GM19238 (cell line): Measurements from ENCODE around the gene PRM2.
"Not testable (repeated sequence)": the region's sequence is repeated elsewhere in the genome, so short reads cannot be mapped to it uniquely, and the experiment has no call there.

Experiments used
- DNase-seq: peaks from one replicate; pipeline ENCODE4 v3.0.0; 2011; ENCODE audit warnings: low spot score; ENCODE audit not compliant: insufficient read length

The PRM2 gene

DNA sequence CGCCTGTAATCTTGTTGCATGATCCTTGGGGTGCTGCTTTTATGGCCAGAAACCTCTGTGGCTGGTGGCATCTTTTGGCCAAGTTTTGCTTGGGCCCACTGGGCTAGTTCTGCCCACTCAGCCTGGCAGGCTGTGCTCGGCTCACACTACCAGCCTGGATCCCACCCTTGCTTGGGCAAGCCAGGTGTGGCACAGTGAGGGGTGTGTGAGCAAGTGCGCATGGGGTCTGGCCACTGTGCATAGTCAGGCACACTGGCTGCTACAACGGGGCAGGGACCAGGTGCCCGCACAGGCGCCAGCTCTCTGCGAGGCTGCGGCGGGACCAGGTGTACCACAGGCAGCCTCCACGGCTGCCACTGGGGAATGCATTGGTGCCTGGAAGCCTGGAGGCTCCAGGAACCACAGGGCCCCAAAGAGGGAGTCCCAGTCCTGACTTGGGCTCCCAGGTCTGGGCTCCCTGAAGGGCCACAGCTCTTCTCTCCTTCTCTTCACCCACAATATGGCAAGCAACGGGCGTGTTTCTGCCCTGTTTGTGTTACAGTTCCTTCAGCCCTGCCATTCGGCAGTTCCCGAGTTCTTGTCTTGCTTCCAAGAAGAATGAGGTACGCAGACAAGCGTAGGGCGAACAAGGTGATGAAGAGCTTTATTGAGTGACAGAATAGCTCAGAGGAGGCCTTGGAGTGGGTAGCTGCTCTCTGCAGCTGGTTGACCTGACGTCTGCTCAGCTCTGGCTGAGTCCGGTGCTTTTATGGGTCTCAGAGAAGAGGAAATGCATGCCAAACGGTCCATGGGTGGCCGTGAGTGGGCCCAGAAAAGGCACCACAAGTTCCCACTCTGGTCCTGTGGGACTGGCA is 31.6 kb upstream of the PRM2 start:
- no peak for DNase-seq

DNA sequence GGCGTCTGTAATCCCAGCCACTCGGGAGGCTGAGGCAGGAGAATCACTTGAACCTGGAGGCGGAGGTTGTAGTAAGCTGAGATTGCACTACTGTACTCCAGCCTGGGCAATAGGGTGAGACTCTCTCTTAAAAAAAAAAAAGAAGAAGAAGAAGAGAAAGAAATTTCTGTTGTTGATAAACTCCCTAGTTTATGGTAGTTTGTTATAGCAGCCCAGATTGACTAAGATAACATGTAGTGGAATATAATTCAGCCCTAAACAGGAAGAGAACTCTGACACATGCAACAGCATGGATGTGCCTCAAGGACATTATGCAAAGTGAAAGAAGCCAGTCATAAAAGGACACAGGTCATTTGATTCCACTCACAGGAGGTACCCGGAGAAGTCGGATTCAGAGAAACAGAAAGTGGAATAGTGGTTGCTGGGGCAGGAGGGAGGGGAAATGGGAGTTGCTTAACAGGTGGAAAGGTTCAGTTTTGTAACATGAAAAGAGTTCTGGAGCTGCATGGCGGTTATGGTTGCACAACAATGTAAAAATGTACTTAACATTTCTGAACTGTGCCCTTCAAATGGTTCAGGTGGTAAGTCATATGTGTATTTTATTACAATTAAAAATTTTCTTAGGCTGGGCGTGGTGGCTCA is 30.8 kb upstream of the PRM2 start:
- no peak for DNase-seq

DNA sequence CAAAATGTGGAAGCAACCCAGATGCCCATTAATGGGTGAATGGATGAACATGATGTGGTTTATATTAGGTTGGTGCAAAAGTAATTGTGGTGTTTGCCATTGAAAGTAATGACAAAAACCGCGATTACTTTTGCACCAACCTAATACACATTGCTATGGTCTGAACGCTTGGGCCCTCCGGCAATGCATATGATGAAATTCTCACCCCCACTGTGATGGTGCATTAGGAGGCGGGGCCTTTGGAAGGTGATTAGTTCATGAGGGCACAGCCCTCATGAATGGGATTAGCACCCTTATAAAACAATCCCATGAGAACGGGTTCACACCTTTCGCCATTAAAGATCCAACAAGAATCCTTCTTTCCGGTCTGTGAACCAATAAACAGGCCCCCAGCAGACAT is 30.1 kb upstream of the PRM2 start:
- no peak for DNase-seq

DNA sequence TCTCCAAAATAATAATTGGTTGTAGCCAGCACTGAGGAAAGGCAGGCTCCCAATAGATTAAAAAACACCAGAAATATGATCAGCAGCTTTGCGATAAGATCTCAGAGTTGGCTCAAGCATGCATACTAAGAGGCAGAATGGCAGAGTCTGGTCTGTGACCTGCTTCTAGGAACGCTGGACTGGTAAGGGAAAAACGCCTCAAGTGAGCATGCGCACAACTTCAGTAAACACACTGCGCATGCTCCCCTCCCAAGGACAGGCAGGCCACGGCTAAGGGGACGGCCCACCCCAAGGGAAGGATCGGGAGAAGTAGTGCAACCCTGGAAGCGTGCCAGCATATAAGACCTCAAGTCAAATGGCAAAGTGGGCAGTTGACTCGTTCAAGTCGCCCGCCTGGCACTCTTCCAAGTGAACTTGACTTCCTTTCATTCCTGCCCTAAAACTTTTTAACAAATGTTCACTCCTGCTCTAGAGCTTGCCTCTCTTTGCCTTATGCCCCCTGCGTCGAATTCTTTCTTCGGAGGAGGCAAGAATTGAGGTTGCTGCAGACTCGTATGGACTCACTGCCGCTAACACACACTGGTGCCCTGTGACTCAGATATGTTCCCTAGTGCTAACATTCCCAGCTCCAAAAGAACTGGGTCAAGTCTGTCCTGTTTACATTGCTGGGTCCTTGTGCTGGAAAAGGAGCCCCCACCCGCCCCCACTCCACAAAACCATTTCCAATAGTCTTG is 27.3 kb upstream of the PRM2 start:
- DNase-seq, result no peak

DNA sequence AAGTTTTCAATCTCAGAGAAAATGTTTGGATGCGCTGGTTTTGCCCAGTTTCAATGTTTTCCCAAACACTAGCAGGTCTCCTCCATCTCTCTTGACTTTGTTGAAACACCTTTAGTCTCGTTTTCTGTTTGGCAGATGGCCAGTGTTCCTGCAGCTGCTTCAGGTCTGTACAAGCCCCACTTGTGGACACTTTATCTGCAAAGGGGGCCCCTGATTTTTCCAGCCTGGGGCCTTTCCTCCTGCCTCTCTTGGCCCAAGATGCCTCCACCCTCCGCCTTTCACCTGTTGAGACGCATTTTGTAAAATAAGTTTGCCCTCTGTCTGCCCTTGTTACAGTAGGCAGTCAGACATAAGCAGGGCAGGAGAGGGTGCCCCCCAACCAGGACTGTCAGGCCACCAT is 26.7 kb upstream of the PRM2 start:
- no peak for DNase-seq

DNA sequence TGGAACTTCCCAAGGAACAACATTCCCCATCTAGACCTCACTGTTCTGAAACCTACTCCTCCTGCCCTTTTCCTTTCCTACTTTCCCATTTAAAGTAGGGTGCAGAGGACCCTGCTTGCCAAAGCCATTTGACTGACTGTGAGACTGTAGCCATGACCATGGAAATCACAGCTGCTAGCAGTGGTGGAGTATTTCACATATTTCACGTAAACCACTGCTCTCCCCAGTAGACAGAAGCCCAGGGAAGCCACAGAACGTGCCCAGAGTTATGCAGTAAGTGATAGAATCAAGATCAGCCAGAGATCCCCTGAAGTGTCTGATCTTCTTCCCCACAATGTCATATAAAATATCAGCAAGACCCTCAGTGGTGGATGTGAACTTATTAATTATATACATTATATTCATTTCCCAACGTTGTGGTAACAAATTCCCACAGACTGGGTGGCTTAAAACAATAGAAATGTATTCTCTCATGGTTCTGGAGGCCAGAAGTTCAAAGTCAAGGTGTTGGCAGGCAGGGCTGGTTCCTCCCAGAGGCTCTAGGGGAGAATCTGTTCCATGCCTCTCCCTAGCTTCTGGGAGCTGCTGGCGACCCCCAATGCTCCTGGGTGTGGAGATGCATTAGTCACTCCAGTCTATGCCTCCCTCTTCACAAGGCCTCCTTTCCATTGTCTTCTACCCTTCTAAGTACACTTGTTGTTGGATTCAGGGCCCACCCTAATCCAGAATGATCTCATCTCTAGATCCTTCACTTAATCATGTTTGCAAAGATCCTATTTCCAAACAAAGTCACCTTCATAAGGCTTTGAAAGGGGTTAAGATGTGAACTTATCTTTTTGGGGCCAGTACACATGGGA is 25.6 kb upstream of the PRM2 start:
- no peak for DNase-seq

DNA sequence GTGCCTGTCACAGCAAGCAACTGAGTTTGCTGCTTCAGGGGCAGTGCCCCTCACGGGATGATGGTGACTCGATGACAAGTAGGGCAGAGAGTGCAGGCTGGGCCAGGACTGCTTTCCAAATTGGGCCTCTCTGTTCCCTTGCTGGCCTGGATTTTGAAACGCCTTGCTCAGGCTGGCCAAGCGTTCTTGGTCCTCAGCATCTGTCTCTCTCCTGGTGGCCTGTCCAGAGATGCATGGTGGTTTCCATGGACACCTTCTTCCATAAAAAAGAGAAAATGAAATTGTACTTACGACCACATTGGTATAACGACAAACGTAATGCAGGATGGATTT is 24.2 kb upstream of the PRM2 start:
- DNase-seq, result no peak

DNA sequence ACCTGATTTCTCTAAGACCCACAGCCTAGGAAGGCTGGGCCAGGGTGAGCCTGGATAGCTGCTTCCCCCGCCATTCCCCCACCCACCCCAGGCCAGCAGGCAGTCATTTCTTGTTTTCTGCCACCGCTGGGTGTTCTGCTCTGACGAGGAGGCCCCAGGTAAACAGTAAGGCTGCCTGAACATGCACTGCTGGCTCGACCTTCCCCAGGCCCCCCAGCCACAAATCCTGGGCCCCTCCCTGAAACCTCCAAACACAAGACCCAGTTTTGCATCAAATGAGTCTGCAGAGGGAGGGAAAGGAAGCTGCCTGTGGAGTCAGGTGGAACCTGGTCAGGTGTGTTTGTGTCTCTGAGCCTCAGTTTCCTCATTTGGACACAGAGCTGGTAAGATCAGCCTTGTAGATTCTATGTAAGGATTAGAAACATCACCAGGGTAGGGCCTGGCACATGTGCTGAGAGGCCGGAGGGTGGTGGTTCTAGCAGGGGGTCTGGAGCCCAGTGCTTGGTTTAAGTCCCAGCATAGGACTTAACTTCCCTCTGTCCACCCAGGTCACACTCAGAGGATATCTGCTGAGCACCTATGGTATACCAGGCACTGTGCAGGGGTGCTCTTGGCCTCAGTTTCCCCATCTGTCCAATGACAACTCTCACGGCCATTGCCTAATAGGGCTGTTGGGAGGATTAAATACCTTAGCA is 23.7 kb upstream of the PRM2 start:
- no peak for DNase-seq

DNA sequence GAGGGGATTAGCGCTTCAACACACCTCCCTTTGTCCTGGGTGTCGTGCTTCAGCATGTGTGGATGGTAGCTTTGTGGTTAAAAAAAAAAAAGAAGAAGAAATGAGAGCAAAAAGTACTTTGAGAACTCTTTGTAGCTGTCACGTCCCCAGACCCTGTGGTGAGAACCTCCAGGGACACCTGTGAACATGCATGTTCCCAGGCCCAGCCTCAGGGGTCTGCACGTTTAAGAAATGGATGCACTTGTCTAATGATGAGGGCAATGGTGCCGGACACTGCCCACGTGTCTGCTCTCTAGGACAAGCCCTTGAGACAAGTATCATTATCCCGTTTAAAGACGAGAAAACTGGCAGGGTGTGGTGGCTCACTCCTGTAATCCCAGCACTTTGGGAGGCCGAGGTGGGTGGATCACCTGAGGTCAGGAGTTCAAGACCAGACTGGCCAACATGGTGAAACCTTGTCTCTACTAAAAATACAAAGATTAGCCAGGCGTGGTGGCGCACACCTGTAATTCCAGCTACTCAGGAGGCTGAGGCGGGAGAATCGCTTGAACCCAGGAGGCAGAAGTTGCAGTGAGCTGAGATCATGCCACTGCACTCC is 22.8 kb upstream of the PRM2 start:
- DNase-seq, result not testable (repeated sequence)

DNA sequence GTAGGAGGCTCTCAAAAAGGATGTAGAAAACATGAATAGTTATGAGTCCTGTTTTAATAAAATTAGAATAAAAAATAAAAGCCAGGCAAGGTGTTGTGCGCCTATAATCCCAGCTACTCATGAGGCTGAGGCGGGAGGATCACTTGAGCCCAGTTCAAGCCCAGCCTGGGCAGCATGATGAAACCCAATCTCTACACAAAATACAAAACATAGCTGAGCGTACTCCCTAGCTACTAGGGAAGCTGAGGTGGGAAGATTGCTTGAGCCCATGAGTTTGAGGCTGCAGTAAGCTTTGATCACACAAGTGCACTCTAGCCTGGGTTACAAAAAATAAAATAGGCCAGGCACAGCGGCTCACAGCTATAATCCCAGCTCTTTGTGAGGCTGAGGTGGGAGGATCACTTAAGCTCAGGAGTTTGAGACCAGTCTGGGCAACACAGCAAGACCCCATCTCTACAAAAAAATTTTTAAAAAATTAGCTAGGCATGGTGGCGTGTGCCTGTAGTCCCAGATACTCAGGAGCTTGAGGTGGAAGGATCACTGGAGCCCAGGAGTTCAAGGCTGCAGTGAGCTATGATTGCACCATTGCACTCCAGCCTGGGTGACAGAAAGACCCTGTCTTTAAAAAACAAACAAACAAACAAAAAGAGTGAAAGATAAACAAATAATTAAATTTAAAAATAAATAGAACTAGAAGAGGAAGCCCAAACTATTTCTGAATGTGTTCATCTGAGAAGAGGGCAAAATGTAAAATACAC is 22.0 kb upstream of the PRM2 start:
- no peak for DNase-seq

DNA sequence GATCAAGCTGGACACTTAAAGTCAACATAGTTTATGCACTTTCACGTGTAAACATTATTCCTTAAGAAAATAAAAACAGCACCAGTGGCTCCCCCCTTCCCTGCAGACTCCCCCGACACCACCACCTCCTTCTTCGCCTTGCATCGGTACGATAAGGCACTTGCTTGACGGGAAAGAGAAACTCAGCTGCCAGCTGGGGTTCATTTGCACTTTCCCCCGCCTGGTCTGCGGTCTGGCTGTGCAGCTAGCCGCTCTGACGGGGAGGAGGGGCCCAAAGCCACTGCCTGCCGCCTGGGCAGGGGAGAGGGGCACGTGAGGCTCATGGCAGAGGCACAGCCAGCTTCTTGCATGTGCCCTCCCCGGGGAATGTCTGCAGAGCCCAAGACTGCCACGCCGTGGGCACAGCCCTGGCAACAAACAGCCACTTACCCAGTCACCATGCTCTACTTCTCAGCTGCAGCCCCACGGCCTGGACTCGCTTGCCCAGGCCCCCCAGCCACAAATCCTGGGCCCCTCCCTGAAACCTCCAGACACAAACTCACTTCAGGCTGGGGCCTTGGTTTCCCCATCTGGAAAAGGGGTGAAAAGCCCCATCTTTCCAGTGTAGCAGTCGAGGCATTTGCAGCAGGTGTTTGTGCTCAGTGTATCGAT is 21.3 kb upstream of the PRM2 start:
- DNase-seq, result peak; percentile 68

DNA sequence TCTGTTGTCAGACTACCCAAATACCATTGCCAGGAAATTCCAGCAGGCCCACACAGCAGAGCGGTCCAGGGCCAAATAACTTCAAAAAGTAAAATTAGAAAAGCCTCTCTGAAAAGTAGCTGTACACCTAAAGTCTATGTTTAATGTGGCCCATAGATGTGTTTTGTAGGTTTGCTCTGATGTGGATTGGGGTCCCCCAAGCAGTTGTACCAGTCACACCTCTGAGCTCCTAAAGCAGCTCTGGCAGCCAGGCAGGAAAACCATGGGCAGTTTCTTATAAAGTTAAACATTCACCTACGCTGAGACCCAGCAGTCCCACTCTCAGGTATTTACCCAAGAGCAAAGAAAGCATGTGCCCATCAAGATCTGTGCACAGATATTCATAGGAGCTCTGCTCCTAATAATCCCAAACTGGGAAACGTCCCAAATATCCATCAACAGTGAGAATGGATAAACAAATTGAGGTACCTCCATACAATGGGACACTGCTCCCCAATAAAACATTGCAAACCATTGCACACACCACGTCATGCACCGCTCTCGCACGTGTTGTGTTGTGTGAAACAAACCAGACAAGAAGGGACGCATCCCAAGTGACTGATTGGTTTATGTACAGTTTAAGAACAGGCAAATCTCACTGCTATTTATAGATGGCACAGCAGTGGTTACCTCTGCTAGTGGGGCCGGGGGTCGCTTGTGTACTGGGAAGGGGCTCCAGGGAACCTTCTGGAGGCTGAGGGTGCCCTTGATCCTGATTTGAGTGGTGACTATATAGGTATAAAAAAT is 20.6 kb upstream of the PRM2 start:
- DNase-seq, result no peak

DNA sequence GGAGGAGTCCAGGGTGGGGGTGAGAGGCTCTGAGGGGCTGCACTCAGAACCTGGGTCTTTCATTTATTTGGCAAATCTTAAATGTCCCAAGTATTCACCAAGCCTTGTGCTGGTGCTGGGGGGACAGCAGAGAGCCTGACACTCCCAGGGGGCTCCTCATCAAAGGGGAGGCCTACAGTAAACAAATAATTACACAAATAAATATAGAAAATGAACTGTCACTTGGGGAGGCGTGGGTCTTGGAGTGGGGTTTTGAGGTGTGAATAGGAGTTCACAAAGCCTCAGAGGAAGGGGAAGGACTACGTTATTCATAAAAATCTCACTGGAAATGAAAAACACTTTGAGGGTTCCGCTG is 20.0 kb upstream of the PRM2 start:
- no peak for DNase-seq

DNA sequence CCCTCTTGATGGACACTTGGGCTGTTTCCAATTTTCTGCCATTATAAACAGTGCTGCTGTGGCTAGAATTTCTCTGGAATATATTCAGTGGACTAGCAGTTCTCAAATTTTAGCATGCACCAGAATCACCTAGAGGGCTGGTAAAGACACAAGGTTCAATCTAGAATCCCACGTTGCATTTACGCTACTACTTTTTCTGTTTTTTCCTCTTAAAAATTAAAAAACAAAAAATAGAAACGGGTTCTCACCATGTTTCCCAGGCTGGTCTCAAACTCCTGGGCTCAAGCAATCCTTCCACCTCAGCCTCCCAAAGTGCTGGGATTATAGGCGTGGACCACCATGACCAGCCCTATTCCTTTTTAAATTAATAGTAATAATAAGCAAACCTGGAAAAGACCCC is 19.4 kb upstream of the PRM2 start:
- DNase-seq, result no peak

DNA sequence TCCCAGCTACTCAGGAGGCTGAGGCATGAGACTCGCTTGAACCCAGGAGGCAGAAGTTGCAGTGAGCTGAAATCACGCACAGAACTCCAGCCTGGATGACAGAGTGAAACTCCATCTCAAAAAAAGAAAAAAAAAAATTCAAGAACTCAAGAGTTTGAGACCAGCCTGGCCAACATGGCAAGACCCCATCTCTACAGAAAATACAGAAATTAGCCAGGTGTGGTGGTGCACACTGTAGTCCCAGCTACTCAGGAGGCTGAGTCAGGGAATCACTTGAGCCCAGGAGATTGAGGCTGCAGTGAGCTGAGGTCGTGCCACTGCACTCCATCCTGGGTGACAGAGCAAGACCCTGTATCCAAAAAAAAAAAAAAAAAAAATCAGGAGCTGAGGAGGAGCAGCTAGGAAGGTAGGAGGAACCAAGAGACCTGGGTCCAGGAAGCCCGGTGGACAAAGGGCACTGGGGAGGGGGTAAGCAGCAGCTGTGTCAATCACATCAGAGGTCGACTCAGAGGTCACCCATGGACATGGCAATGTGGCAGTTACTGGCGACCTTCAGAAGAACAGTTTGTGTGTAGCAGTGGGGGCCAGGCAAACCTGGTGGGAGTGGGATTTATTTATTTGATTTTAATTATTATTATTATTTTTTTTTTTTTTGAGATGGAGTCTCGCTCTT is 15.9 kb upstream of the PRM2 start:
- DNase-seq, result no peak

DNA sequence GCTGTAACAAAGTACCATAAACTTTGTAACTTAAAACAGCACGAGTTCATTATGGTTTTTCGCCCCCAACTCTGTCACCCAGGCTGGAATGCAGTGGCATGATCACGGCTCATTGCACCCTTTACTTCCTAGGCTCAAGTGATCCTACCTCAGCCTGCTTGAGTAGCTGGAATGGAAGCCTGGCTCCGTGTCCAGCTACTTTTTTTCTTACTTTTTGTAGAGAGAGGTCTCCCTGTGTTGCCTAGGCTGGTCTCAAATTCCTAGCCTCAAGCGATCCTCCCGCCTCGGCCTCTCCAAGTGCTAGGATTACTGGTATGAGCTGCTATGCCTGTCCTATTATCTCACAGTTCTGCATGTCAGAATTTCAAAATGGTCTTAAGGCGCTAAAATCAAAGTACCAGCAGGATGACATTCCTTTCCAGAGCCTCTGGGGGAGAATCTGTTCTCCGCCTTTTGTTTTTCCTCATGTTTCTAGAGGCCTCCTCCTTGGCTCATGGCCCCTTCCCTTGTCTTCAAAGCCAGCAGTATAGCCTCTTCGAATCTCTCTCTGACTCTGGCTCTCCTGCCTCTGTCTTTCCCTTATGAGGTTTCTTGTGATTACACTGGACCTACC is 14.9 kb upstream of the PRM2 start:
- DNase-seq, result no peak

DNA sequence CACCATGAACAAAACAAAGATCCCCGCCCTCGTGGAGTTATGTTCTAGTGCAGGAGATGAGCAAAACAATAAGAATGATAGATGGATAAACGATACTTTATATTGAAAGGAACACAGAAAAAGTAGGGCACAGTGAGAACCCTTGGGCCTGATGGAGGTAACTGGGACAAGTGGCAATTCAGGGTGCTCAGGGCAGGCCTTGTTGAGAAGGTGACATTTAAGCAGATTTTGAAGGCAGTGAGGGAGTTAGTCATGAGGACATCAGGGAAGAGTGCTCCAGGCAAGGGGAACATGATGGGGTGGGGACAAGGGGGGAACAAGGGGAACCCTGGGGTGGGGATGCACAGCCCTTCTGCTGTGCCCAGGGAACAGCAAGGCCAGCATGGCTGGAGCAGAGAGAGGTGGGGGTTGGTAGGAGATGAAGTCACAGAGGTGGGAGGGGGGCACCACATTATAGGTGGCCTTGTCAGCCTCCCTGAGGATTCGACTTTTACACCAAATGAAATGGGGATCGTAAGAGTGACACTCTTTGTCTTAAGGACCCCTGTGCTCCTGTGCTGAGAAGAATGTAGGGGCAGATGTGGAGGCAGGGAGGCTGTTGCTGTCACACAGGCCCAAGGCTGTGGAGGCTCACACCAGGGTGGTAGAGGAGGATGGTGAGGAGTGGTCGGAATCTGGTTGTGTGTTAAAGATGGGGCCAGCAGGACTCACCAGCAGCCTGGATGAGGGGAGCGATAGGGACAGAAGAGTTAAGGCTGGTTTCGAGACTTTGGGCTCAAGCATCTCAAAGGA is 14.0 kb upstream of the PRM2 start:
- DNase-seq, result no peak
